GM18511 (cell line): ENCODE data around the gene CDH4.
"Not testable (repeated sequence)": the region's sequence is repeated elsewhere in the genome, so short reads cannot be mapped to it uniquely, and the experiment has no call there.

Experiments
- ATAC-seq: cut with Tn5 transposase; IDR thresholded peaks from one replicate; pipeline ENCODE4 v1.9.1; 2021; ENCODE audit warnings: mild to moderate bottlenecking, moderate library complexity; ENCODE audit not compliant: unreplicated experiment

CDH4 gene

DNA sequence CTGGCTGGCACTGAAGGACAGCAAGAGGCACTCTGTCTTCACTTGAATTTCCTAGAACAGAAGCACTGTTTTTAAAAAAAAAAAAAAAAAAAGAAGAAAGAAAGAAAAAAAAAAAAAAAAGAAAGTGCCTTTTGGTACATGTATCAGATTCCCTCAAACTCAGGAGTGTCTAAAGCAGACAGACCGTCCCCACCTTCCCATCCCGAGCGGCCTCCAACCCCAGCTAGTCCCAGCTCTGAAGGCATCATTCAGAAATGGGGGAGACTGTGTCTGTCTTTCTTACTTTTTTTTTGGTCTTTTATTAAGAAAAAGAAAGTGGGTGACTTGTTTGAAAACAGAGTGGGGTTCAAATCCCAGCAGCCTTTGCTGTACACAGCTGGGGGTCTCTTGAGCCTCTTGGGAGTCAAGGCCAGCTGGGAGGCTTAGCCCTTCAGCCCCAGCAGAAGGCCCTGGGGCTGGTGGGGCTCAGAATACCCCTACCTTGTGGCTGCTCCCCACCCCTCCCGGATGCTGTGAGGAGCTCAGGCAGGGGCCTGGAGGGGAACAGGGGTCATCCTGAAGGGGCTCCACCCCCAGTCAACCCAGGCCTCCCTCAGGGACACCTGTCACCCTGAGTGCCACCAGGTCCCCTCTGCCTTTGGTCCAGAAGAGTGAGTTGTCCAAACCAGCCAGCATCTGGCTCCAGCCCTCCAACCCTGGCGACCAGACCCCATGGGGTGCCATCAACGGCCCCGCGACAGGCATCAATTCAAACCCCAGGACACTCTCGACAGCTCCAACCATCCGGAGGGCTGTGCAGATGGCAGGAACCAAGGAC, 685.3 kb downstream of the CDH4 start:
- no peak for ATAC-seq

DNA sequence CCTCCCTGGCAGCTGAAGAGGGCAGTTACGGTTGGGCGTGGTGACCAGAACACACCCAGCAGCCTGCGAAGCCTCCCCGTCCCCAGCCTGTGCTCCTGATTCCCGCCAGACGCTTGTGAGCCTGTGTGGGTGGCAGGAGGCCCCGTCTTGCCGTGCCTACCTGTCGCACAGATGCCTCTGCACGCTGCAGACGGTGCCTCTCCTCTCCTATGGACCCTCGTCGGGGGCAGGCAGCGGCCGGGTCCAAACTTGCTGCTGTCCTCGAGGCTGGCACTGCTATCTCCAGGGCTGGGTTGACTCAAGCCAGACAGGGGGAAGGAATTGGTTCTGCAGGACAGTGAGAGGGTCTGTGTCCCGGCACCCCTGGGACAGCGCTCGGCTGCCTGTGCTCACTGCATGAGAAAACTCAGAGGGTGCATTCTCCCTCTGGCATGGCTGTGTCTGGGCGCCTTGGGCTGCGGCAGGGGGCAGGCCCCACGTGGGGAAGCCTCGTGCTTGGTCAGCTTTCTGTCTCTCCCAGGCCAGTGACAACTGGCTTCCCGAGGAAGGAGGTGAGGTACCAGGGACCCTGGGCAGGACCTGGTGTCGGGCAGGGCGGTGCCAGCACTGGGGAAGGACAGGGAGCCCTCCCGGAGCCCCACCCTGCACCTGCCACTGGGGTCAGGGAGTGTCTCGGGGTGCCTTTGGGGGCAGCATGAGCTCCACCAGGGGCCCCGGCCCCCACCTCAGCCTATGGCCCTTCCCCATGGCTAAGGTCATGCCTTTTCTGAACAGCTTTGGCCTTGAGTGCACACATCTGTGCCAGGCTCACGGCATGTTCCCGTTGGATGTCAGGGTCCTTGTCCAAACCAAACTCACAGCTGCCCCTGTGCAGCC, 686.1 kb downstream of the CDH4 start:
- no peak for ATAC-seq

DNA sequence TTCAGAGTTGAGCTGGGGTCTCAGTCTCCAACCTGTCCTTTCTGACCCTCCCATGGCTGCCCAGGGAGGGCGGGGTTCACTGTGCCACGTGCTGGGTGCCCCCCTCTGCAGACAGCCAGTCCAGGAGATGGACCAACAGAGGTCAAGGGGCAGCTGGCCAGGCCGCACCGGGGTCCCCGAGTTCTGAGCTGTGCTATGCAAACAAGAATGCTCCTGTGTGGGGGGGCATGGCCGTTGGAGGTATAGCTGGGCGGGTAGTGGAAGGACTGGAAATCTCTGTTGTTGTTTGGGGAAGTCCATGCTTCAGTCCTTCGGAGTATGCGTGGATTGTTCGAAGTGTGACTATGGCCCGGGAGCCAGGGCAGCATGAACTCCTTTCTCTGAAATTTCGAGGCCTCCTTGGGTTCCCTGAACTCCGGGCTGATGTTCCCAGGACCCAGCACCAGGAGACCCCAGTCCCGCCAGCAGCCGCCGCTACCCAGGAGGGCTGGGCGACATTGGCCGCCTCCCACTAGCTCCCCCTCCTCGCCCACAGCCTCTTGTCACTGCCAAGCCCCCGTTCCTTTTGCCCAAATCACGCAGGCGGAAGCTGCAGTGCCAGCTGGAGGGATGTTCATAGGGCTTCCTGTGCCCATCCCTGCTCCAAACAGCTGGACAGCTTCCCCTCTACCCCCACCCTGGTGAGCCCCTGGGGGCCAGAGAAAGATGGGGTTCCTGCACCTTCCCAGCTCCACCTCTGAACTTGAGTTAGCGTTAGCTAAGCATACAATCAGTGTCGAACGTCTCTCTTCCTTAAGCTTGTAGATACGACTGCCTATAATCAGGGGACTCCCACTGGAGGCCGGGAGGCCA, 687.0 kb downstream of the CDH4 start:
- no peak for ATAC-seq

DNA sequence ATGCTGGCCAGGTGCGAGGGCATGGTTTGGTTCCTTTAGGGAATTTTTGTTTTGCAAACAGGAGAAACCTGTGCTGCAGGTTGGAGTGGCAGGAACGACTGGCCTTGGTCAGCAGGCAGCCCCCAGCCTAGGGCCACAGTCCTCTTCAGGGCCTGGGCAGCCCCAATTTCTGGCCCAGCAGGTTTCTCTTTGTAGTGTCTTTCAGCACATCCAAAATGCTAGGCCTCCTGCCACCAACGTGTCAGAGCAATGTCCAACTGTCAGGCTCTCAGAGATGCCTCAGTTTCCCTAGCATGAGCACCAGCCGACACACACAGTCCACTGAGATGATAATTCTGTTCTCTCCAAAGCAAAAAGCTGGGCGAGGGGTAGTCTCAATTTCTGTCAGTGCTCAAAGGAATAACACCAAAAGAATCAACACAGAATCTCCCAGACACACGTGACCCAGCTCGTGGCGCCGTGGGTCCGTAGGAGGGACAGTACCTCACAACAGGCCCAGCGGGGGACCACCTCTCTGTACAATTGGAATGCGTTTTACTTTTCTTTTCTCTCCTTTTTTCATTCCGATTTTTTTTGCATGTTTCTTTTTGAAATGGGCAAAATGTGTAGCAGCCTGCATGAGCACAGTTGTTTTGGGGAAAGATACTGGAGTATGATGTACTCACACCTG, 687.8 kb downstream of the CDH4 start:
- no peak for ATAC-seq

DNA sequence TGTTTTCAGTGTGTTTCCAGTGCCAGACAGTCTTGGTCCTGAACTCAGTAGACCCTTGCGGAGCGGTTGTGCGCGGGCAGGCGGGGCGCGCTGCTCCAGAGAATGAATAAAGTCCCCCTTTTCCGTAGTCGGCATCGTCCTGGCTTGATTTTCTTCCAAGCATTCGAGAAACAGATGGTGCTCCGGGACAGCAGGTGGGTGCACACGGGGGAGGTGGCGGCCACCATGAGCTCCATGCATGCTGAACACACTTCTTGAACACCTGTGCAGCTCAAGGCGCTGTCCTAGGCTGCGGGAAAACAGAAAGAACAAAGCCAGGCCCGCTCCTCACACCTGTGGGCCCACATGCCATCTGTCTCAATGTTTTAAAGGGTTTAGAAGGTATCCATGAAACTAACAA, 688.4 kb downstream of the CDH4 start:
- no peak for ATAC-seq

DNA sequence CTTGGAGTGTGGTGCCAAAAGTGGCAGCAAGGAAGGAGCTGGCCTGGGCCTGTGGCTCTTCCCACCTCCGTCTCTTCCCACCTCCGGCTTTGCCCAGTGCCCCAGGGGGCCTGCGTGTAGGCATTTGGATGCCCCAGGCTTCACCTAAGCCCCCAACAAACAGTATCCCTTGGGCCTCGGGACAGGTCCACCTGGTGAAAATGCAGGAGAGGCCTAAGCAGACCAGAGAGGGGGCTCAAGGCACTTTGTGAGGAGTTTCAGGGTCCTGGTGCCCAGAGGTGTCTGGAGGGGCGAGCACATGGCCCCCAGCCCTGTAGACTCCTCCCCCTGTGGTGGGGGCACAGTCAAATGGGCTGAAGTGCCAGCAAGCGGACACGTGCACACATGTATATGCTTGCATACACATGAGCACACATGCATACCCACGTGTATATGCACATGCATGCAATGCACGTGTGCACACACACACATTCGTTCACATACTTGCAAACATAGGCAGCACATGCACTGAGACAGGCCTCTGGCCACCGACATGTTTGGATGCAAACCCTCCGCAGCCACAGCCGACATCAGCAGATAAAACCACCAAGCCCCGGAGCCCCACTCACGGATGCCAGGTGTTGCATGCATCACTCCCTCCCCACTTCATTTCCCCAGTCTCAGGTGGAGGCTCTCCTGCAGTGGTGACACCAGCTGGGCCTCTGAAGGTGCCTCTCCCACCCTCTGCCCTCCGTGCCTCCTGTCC, 689.1 kb downstream of the CDH4 start:
- ATAC-seq: no peak

DNA sequence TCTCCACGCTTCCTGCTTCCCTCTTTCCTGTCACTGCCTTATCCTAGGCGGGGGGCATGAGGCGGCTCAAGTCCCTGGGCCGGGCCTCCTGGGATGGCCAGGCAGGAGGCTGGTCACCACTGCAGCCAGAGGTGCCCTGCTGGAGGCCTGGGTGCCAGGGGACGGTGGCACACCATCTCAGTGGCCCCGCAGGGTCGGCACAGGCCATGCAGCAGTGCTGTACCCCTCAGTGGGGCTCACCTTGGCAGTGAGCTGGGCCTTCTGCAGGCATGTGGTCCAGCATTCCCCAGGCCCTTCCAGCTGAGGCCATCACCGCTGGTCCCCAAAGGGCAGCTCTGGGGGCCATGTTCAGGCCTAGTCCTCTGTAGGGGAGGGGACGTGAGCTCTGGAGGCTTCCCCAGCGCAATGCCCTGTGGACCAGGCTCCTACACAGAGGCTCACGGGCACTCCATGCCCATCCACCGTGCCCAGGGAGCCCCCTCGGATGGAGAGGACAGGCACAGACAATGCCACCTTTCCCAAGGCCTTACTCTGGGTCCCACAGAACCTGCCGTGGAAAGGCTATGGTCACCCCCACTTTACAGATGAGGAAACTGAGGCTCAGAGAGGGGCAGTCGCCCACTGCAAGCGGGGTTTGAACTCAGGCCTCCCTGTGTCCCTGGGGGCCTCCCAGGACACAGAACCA, 689.8 kb downstream of the CDH4 start:
- ATAC-seq: no peak

DNA sequence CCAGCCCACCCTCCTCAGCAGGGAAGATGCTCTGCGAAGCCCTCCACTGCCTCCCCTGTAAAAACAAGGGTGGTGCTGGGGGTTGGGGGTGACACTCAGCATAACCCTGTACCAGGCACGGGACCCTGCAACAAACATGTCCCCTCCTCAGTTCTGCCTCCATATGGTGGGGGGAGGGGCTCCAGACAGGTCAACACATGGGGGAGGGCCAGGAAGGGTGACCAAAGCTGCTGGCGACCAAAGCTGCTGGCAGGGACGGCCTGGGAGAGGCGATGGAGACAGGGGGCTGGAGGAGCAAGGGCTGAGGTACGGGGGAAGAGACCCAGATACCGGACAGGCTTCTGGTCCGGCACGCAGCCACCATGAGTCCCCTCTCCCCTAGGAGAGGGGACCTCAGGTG, 690.5 kb downstream of the CDH4 start:
- ATAC-seq: no peak

DNA sequence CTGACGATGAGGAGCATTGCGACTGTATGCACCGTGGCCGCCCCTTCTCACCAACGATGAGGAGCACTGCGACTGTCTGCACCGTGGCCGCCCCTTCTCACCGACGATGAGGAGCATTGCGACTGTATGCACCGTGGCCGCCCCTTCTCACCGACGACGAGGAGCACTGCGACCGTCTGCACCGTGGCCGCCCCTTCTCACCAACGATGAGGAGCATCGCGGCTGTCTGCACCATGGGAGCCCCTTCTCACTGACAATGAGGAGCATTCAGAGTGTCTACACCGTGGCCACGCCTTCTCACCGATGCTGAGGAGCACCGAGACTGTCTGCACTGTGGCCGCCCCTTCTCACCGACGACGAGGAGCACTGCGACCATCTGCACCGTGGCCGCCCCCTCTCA, 692.9 kb downstream of the CDH4 start:
- not testable (repeated sequence) for ATAC-seq

DNA sequence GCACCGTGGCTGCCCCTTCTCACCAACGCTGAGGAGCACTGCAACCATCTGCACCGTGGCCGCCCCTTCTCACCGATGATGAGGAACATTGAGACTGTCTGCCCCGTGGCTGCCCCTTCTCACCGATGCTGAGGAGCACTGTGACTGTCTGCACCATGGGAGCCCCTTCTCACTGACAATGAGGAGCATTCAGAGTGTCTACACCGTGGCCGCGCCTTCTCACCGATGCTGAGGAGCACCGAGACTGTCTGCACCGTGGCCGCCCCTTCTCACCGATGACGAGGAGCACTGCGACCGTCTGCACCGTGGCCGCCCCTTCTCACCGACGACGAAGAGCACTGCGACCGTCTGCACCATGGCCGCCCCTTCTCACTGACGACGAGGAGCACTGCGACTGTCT, 693.4 kb downstream of the CDH4 start:
- ATAC-seq: not testable (repeated sequence)

DNA sequence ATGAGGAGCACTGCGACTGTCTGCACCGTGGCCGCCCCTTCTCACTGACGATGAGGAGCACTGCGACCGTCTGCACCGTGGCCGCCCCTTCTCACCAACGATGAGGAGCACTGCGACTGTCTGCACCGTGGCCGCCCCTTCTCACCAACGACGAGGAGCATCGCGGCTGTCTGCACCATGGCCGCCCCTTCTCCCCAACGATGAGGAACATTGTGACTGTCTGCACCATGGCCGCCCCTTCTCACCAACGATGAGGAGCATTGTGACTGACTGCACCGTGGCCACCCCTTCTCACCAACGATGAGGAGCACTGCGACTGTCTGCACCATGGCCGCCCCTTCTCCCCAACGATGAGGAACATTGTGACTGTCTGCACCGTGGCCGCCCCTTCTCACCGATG, 696.0 kb downstream of the CDH4 start:
- ATAC-seq: not testable (repeated sequence)

DNA sequence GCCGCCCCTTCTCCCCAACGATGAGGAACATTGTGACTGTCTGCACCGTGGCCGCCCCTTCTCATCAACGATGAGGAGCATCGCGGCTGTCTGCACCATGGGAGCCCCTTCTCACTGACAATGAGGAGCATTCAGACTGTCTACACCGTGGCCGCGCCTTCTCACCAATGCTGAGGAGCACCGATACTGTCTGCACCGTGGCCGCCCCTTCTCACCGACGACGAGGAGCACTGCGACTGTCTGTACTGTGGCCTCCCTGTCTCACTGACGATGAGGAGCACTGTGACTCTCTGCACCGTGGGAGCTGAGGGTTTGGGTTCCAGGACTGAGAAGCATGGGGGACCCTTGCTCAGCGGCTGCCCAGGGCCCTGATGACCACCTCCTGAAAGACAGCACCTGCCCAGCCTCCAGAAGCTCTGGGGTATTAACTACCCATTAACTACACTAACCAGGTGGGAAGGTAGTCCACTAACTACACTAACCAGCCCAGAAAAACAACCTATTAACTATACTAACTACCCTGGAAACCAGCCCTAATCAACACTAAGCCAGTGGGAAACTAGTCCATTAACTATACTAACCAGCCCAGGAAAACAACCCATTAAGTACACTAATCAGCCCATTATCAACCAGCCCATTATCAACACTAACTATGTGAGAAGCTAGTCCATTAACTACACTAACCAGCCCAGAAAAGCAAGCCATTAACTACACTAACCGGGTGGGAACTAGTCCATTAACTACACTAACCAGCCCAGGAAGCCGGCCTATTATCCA, 696.7 kb downstream of the CDH4 start:
- no peak for ATAC-seq

DNA sequence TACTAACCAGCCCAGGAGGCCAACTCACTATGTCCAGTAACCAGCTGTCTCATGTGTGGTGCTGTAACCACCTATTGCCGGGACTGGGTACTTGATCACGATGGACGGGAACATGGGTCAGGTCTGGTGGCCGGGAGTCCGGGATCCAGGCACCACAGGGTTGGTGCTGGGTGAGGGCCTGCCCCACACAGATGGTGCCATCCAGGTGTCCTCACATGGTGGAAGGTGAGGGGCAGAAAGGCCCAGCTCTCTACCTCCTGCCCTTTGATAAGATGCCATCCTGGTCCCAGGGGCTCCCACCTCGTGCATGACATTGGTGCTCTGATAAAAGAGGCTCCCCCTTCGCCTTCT, 697.3 kb downstream of the CDH4 start:
- ATAC-seq: no peak

DNA sequence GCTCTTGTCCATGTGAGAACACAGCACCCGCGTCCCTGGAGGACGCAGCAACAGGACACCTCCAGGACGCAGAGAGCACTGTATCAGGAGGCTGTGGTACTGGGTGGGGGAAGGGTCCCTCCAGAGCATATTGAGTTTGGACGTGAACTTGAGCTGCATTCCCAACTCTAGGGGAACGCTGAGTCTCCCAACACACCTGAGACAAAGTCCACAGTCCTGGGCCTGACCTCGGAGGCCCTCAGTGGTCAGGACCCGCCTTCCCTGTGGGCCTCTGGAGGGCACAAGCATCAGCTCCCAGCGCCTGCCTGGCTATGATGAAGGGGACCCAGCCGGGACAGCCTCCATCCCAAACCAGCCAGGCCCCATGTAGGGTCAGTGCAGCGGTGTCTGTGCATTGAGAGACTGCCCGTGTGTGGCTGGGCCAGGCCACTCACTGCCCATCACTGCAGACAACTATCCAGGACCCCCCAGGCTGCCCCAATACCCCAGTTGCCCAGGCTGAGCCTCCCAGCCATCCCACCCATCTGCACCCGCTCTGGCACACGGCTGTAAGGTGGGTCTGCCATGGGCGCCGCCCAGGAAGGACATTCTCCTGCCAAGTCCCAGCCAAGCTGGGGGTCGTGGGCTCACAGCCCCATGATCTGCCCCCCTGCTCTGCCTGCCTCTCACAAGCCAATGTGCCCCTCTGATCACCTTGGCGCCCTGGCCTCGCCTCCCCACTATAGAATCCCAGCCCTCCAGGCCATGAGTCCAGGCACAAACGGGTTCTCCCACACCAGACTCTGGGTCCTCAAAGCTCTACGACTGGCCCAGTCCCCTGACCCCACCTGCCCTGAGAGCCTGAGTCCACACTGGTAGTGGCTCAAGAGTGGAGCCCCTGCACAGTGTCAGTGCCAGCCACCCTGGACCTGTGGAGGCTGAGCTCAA, 697.9 kb downstream of the CDH4 start:
- no peak for ATAC-seq

DNA sequence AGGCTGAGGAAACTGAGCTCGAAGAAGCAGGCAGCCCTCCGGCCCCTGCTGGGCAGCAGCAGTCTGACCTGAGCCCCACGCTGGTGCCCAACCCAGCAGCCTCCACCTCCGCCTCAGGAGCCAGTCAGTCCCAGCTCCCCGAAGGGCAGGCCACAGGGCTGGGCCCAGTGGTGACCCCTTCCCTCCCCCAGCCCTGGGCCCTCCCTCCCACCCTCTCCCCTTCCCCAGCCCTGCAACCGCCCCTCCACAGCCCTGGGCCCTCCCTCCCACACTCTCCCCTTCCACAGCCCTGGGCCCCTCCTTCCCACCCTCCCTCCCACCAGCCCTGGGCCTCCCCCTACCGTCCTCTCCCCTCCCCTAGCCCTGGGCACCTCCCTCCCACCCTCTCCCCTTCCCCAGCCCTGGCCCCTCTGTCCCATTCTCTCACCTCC, 698.6 kb downstream of the CDH4 start:
- no peak for ATAC-seq

DNA sequence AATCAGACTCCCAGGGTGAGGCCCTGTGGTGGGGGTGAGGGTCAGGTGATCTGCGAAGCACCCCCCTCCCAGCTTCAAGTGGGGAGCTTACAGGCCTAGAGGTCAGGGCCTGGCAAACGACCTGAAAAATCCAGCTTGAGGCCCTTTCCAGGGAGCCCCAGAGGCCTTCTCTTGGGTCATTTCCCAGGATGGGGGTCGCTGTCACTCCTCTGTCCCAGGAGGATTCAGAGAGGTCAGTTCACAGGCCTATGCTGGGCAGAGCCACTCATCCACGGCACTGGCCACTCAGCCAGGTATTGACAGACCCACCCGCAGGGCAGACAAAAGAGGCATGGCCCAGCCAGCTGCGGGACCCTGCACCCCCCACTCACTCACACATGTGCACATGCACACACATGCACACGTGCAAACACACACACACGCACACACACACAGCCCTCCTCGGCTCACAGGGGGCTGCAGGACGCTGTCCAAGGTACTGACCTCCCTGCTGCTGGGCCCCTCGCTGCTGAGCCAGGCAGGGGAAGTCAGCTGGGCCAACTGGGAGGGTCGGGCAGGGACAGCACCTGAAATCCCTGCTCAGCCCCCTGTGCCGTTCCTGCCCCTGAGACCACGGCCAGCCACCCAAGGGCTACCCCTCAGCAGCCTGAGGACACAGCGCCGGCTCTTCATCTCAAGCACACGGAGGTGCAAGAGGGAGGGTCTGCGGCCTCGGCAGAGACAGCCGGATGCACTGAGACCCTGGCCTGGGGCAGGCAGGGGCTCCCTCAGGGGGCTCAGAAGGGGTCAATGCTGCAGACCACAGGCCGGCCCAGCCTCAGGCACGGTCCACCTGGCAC, 699.9 kb downstream of the CDH4 start:
- no peak for ATAC-seq
